HepG2 (cell line): ENCODE results near the gene KAZALD1. TPM values are rescaled to one million over a fixed set of nuclear protein-coding genes. Genes with fewer than 3 reads are reported as not detected.

Experiments used
- BHLHE40 ChIP-seq: IDR thresholded peaks from 2 replicates; pipeline ENCODE4 v1.6.1; 2011; ENCODE audit warnings: low read length, improper control_type of control experiment
- CBX5 ChIP-seq: sonication (generic); formaldehyde crosslinking; IDR thresholded peaks from 2 replicates; pipeline ENCODE4 v1.4.0; 2020; ENCODE audit warnings: missing genetic modification reagents, borderline replicate concordance
- FOSL2 ChIP-seq: sonication (generic); formaldehyde crosslinking; IDR thresholded peaks from 2 replicates; pipeline ENCODE4 v1.4.0; 2020; ENCODE audit warnings: missing genetic modification reagents
- HHEX ChIP-seq: IDR thresholded peaks from 2 replicates; pipeline ENCODE4 v1.6.1; 2016; ENCODE audit warnings: control low read depth
- HIVEP1 ChIP-seq: sonication (generic); formaldehyde crosslinking; IDR thresholded peaks from 2 replicates; pipeline ENCODE4 v1.4.0; 2020; ENCODE audit warnings: mild to moderate bottlenecking, missing genetic modification reagents
- KAT8 ChIP-seq: IDR thresholded peaks from 2 replicates; pipeline ENCODE4 v1.6.1; 2016; ENCODE audit warnings: missing genetic modification reagents, missing compliant biosample characterization
- KLF6 ChIP-seq: IDR thresholded peaks from 2 replicates; pipeline ENCODE4 v1.8.0; 2016; ENCODE audit warnings: missing biosample characterization, missing genetic modification reagents
- MED1 ChIP-seq: sonication (generic); formaldehyde crosslinking; IDR thresholded peaks from 2 replicates; pipeline ENCODE4 v1.4.0; 2020; ENCODE audit warnings: missing genetic modification reagents
- NR2F6 ChIP-seq, 2 experiments: IDR thresholded peaks; 2 replicates each; pipeline ENCODE4 v1.6.1; 2016; ENCODE audit warnings: antibody characterized with exemption in 1 of 2, mild to moderate bottlenecking in 1 of 2
- REPIN1 ChIP-seq: sonication (generic); formaldehyde crosslinking; IDR thresholded peaks from 2 replicates; pipeline ENCODE4 v1.8.0; 2022; ENCODE audit warnings: missing genetic modification reagents, low read depth, mild to moderate bottlenecking, borderline replicate concordance
- TOPORS ChIP-seq: sonication (generic); formaldehyde crosslinking; IDR thresholded peaks from 2 replicates; pipeline ENCODE4 v1.8.0; 2023; ENCODE audit warnings: mild to moderate bottlenecking, missing genetic modification reagents
- XRCC5 ChIP-seq: fragments of 200-400 bp; formaldehyde crosslinking; optimal IDR thresholded peaks from 2 replicates; pipeline ENCODE3; 2017; ENCODE audit warnings: mild to moderate bottlenecking, low read length
- ZFP36L1 ChIP-seq: sonication (generic); formaldehyde crosslinking; IDR thresholded peaks from 2 replicates; pipeline ENCODE4 v1.8.0; 2022; ENCODE audit warnings: mild to moderate bottlenecking, missing genetic modification reagents, moderate library complexity
- ZNF724P ChIP-seq: sonication (generic); formaldehyde crosslinking; IDR thresholded peaks from 2 replicates; pipeline ENCODE4 v1.8.0; 2022; ENCODE audit warnings: missing genetic modification reagents, borderline replicate concordance
- ZNF879 ChIP-seq: sonication (generic); formaldehyde crosslinking; IDR thresholded peaks from 2 replicates; pipeline ENCODE4 v1.8.1; 2023; ENCODE audit warnings: missing genetic modification reagents
- polyA plus RNA-seq, 8 experiments: library from polyadenylated mRNA; depleted of rRNA in 3 of 8; stranded (reverse) in 7 of 8; unstranded in 1 of 8; fragments of >200 nt; fragmentation: Illumina TruSeq in 4 of 8; extraction: Trizol in 4 of 8; gene quantifications; 2 replicates each; pipeline versions ENCODE4 v1.2.1 to v1.2.3, GENCODE V29; 2011 to 2016; ENCODE audit warnings: low read depth in 4 of 8, missing spikeins in 1 of 8, mixed read lengths in 1 of 8; ENCODE audit not compliant: insufficient read depth in 1 of 8
- total RNA-seq, 5 experiments: library from RNA; depleted of rRNA; stranded (reverse); fragments of >200 nt; fragmentation: Illumina TruSeq; extraction: Trizol; gene quantifications; 2 replicates each; pipeline ENCODE4 v1.2.3, GENCODE V29; 2016; ENCODE audit warnings: low read depth in 1 of 5
- TF ChIP-seq, protein P1 (sequence below): sonication (generic); formaldehyde crosslinking; IDR thresholded peaks from one replicate; pipeline ENCODE4 v1.5.1; 2020; ENCODE audit warnings: mild to moderate bottlenecking, missing genetic modification reagents; ENCODE audit errors: not compliant biosample characterization
- TF ChIP-seq, protein P2 (sequence below): sonication (generic); formaldehyde crosslinking; IDR thresholded peaks from 2 replicates; pipeline ENCODE4 v1.8.1; 2022; ENCODE audit warnings: mild to moderate bottlenecking, missing genetic modification reagents
- TF ChIP-seq, protein P3 (sequence below): sonication (generic); formaldehyde crosslinking; IDR thresholded peaks from 2 replicates; pipeline ENCODE4 v1.4.0; 2020; ENCODE audit warnings: missing genetic modification reagents, borderline replicate concordance

Gene KAZALD1
- total and polyA plus RNA-seq, 2 of the 13 experiments (the other 11 are each of a cell fraction or from before 2014, with no cell fraction given) = 16.7 to 27.7 TPM

DNA sequence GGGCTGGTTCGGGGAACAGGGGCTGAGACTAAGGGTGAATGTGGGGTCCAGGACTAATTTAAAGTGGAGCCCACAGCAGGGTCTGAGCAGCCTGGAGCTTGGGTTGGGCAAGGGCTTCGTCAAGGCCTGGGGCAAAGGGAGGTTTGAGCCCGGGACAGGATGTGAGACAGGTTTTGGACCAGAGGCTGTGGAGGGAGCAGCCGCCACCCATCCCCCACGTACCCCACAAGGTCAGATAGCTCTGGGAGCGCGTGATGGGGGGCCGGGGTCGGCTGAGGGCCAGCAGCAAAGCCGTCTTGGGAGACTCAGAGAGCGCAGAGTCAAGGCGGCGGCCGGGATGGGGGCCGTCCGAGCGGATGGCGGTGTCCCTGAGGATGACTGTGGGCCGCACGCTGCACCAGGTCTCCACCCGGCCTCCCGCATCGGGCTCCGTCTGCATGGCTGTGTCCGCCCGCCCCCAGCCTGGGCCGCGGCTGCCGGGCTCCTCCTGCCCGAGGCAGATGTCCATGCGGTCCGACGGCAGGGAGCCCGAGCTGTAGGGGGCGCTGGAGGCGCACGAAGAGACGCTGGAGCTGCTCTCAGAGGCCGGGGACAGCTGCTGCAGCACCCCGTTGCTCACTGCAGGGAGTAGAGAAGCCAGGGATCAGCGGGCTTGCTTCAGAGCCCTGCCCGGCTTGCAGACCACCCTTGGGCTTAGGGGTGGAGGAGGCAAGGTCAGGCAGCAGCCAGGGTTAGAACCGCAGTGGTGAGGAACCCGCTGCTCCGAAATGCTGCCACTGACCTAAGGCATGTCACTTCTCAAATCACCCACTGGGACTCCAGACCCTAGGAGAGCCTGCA is 43.0 kb upstream of the KAZALD1 start (continued):
- TF ChIP-seq, protein P1, sequence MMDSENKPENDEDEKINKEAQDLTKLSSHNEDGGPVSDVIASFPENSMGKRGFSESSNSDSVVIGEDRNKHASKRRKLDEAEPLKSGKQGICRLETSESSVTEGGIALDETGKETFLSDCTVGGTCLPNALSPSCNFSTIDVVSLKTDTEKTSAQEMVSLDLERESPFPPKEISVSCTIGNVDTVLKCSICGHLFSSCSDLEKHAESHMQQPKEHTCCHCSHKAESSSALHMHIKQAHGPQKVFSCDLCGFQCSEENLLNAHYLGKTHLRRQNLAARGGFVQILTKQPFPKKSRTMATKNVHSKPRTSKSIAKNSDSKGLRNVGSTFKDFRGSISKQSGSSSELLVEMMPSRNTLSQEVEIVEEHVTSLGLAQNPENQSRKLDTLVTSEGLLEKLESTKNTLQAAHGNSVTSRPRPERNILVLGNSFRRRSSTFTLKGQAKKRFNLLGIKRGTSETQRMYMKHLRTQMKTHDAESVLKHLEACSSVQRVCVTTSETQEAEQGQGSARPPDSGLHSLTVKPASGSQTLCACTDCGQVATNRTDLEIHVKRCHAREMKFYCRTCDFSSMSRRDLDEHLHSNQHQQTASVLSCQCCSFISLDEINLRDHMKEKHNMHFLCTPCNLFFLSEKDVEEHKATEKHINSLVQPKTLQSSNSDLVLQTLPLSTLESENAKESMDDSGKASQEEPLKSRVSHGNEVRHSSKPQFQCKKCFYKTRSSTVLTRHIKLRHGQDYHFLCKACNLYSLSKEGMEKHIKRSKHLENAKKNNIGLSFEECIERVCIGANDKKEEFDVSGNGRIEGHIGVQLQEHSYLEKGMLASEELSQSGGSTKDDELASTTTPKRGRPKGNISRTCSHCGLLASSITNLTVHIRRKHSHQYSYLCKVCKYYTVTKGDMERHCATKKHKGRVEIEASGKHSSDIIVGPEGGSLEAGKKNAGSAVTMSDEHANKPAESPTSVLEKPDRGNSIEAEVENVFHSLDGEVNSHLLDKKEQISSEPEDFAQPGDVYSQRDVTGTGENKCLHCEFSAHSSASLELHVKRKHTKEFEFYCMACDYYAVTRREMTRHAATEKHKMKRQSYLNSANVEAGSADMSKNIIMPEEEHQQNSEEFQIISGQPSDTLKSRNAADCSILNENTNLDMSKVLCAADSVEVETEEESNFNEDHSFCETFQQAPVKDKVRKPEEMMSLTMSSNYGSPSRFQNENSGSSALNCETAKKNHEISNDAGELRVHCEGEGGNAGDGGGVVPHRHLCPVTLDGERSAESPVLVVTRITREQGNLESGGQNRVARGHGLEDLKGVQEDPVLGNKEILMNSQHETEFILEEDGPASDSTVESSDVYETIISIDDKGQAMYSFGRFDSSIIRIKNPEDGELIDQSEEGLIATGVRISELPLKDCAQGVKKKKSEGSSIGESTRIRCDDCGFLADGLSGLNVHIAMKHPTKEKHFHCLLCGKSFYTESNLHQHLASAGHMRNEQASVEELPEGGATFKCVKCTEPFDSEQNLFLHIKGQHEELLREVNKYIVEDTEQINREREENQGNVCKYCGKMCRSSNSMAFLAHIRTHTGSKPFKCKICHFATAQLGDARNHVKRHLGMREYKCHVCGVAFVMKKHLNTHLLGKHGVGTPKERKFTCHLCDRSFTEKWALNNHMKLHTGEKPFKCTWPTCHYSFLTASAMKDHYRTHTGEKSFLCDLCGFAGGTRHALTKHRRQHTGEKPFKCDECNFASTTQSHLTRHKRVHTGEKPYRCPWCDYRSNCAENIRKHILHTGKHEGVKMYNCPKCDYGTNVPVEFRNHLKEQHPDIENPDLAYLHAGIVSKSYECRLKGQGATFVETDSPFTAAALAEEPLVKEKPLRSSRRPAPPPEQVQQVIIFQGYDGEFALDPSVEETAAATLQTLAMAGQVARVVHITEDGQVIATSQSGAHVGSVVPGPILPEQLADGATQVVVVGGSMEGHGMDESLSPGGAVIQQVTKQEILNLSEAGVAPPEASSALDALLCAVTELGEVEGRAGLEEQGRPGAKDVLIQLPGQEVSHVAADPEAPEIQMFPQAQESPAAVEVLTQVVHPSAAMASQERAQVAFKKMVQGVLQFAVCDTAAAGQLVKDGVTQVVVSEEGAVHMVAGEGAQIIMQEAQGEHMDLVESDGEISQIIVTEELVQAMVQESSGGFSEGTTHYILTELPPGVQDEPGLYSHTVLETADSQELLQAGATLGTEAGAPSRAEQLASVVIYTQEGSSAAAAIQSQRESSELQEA (CRISPR knock-in tag) = peak; percentile 40
- TF ChIP-seq BHLHE40 (0 out of 2 replicates have a peak, but pooled peaks have one; percentile 6), HIVEP1 (CRISPR knock-in tag) (peak; percentile 80), ZFP36L1 (CRISPR knock-in tag) (0 out of 2 replicates have a peak, but pooled peaks have one; percentile 52), FOSL2 (CRISPR knock-in tag) (peak; percentile 17; the same call in 1 of the 2 replicates), REPIN1 (CRISPR knock-in tag) (peak; percentile 62; the same call in 1 of the 2 replicates), NR2F6 (IDR thresholded peaks at IDR 0.05) (no peak), NR2F6 (CRISPR knock-in tag; IDR thresholded peaks at IDR 0.05) (peak; percentile 23; the same call in 1 of the 2 replicates), KAT8 (CRISPR knock-in tag) (peak; percentile 53; the same call in 1 of the 2 replicates), TOPORS (CRISPR knock-in tag) (0 out of 2 replicates have a peak, but pooled peaks have one; percentile 36), HHEX (CRISPR knock-in tag) (no peak), XRCC5 (peak; percentile 79), MED1 (CRISPR knock-in tag) (0 out of 2 replicates have a peak, but pooled peaks have one; percentile 19), ZNF724P (CRISPR knock-in tag) (peak; percentile 64; the same call in 1 of the 2 replicates), ZNF879 (CRISPR knock-in tag) (0 out of 2 replicates have a peak, but pooled peaks have one; percentile 64), KLF6 (CRISPR knock-in tag) (no peak), CBX5 (CRISPR knock-in tag) (peak; percentile 53; the same call in 1 of the 2 replicates)
- TF ChIP-seq, protein P2, sequence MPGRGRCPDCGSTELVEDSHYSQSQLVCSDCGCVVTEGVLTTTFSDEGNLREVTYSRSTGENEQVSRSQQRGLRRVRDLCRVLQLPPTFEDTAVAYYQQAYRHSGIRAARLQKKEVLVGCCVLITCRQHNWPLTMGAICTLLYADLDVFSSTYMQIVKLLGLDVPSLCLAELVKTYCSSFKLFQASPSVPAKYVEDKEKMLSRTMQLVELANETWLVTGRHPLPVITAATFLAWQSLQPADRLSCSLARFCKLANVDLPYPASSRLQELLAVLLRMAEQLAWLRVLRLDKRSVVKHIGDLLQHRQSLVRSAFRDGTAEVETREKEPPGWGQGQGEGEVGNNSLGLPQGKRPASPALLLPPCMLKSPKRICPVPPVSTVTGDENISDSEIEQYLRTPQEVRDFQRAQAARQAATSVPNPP (CRISPR knock-in tag) = 0 out of 2 replicates have a peak, but pooled peaks have one; percentile 35
- TF ChIP-seq, protein P3, sequence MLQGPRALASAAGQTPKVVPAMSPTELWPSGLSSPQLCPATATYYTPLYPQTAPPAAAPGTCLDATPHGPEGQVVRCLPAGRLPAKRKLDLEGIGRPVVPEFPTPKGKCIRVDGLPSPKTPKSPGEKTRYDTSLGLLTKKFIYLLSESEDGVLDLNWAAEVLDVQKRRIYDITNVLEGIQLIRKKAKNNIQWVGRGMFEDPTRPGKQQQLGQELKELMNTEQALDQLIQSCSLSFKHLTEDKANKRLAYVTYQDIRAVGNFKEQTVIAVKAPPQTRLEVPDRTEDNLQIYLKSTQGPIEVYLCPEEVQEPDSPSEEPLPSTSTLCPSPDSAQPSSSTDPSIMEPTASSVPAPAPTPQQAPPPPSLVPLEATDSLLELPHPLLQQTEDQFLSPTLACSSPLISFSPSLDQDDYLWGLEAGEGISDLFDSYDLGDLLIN = no peak
